ENCODE measurements around the gene EPYC.

The EPYC gene

GRCh38 chr12:91004872-91005271 lies at the start of gene EPYC:
TSS of gene EPYC (minus strand) at chr12:91004972. CDS start at chr12:91002565, 2,407 bp downstream.
- DNase-seq (ENCODE audit: low read depth in 2 of 2) = no peak

- no peak for DNase-seq (ENCODE audit: low read depth in 2 of 2)
Measured at GRCh38 chr12:91053951-91054715, 49.4 kb upstream of the EPYC start.

- DNase-seq (ENCODE audit: low read depth in 2 of 2) = no peak
Measured at GRCh38 chr12:91052026-91052425, 47.3 kb upstream of the EPYC start.

- no peak for DNase-seq (ENCODE audit: low read depth in 2 of 2)
Measured at GRCh38 chr12:91044586-91044985, 39.8 kb upstream of the EPYC start.

GRCh38 chr12:91043408-91043807 lies 38.6 kb upstream of the EPYC start:
- no peak for DNase-seq (ENCODE audit: low read depth in 2 of 2)

GRCh38 chr12:91040096-91040755 lies 35.5 kb upstream of the EPYC start:
- DNase-seq (ENCODE audit: low read depth in 2 of 2) = no peak

GRCh38 chr12:91037276-91037675 lies 32.5 kb upstream of the EPYC start:
- DNase-seq (ENCODE audit: low read depth in 2 of 2) = no peak

- no peak for DNase-seq (ENCODE audit: low read depth in 2 of 2)
Measured at GRCh38 chr12:91033251-91033650, 28.5 kb upstream of the EPYC start.

GRCh38 chr12:91023326-91024004 lies 18.7 kb upstream of the EPYC start:
- DNase-seq (ENCODE audit: low read depth in 2 of 2) = no peak

GRCh38 chr12:91021076-91021475 lies 16.3 kb upstream of the EPYC start:
- no peak for DNase-seq (ENCODE audit: low read depth in 2 of 2)

- DNase-seq (ENCODE audit: low read depth in 2 of 2) = no peak
Measured at GRCh38 chr12:91019455-91019854, 14.7 kb upstream of the EPYC start.

- DNase-seq (ENCODE audit: low read depth in 2 of 2) = no peak
Measured at GRCh38 chr12:91017511-91018263, 12.9 kb upstream of the EPYC start.

- no peak for DNase-seq (ENCODE audit: low read depth in 2 of 2)
Measured at GRCh38 chr12:91017043-91017442, 12.3 kb upstream of the EPYC start.

- no peak for DNase-seq (ENCODE audit: low read depth in 2 of 2)
Measured at GRCh38 chr12:91009319-91009950, 4.7 kb upstream of the EPYC start.

GRCh38 chr12:91007531-91008290 lies 2.9 kb upstream of the EPYC start:
- no peak for DNase-seq (ENCODE audit: low read depth in 2 of 2)

GRCh38 chr12:91003737-91004136 lies 1.0 kb downstream of the EPYC start:
- no peak for DNase-seq (ENCODE audit: low read depth in 2 of 2)

GRCh38 chr12:91001306-91001705 lies 3.5 kb downstream of the EPYC start:
- no peak for DNase-seq (ENCODE audit: low read depth in 2 of 2)

- DNase-seq (ENCODE audit: low read depth in 2 of 2) = no peak
Measured at GRCh38 chr12:90999966-91000365, 4.8 kb downstream of the EPYC start.

GRCh38 chr12:90999527-90999926 lies 5.2 kb downstream of the EPYC start:
- DNase-seq (ENCODE audit: low read depth in 2 of 2) = no peak

GRCh38 chr12:90995010-90995409 lies 9.8 kb downstream of the EPYC start:
- no peak for DNase-seq (ENCODE audit: low read depth in 2 of 2)

GRCh38 chr12:90991952-90992465 lies 12.8 kb downstream of the EPYC start:
- no peak for DNase-seq (ENCODE audit: low read depth in 2 of 2)

Measured in stimulated activated CD4-positive, alpha-beta T cell treated with anti-CD3 and anti-CD28 coated beads, Interleukin-1b, Interleukin-23, amount 100 ng/mL, for 4 hours (primary cell).